Right hindlimb (tissue), 1 donor: ENCODE data around the gene AGAP1.

Experiments
- DNase-seq: peaks from one replicate; pipeline ENCODE4 v3.0.0-alpha.2; 2018

Gene AGAP1

GRCh38 chr2:235835810-235836209, 342.0 kb downstream of the AGAP1 start:
- no peak for DNase-seq

GRCh38 chr2:235836491-235836911, 342.7 kb downstream of the AGAP1 start:
- DNase-seq, result no peak

- DNase-seq, result no peak
These were observed 345.4 kb downstream of the AGAP1 start for GRCh38 chr2:235839226-235839625.

DNA sequence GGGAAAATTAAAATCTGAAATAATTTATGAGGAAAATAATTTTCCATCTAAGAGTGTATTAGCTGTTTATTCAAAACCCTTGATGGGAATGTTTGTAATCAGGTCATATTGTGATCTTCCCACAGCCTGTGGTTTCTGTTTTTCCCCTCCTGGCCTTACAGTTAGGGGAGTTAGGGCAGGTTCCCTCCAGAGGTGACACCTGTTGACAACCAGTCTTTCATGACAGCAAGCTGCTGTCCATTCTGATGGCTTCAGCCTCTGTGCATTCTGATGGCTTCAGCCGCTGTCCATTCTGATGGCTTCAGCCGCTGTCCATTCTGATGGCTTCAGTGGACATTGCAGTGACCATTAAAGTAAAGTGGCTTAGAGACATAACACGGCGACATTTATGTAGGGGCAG, 346.1 kb downstream of the AGAP1 start:
- no peak for DNase-seq

DNA sequence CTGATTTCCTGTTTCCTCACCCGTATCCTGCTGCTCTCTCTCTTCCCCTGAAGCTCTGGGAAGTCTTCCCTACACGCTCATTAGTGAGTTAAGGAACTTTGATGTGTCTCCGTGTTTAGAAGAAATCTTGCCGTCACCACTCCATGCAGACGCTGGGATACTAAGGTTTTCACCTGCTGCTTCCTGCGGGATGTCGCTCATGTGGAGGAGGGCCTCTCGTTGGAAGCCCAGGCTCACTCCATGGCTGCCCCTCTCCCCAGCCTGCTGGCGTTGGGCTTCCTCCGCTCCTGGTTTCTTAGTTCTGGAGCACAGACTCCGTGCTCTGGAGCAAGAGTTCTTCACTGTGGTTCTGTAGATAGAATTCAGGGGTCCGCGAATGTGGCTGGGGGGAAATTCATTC, 348.0 kb downstream of the AGAP1 start:
- DNase-seq, result no peak

- DNase-seq, result no peak
These were observed 349.1 kb downstream of the AGAP1 start for GRCh38 chr2:235842941-235843340.

- DNase-seq, result no peak
These were observed 349.9 kb downstream of the AGAP1 start for GRCh38 chr2:235843591-235844395.

DNA sequence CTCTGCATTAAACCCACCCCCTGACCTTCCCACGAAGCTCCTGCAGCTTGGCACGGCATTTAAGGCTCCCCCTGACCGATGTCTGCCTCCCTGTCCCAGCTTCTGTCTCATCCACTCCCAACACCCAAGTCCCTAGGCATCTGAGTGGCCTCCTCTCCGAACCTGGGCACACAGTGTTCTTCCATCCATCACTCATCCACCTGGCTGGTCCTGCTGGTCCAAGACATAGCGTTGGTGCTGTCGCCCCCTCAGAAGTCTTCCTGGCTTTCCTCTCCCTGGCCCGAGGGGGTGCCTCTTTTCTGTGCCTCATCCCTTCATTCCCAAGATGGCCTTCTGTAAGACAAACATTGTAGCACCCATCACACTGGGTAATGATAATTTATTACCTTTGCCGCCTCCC, 350.7 kb downstream of the AGAP1 start:
- no peak for DNase-seq

GRCh38 chr2:235845245-235845644, 351.4 kb downstream of the AGAP1 start:
- no peak for DNase-seq

GRCh38 chr2:235847576-235847975, 353.7 kb downstream of the AGAP1 start:
- no peak for DNase-seq

- DNase-seq, result no peak
These were observed 354.2 kb downstream of the AGAP1 start for GRCh38 chr2:235848055-235848454.

- no peak for DNase-seq
These were observed 355.1 kb downstream of the AGAP1 start for GRCh38 chr2:235848946-235849345.

DNA sequence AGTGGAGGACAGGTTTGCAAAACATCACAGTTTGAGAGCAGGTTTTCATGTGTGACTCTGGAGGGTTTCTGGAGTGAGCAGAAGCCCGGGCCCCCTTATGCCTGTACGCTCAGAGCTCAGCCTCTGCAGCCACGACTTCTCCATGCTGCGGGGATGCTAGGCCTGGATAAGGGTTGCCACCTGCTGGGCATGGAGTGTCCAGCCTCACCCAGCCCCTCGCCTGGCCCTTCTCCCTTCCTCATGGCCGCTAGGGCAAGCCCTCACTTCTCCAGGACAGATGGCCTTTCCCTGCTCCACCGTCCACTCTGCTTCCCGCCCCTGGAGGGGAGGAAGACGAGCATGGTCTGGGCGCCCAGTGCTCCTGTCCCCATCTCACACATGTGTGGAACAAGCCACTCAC, 355.6 kb downstream of the AGAP1 start:
- DNase-seq, result no peak

DNA sequence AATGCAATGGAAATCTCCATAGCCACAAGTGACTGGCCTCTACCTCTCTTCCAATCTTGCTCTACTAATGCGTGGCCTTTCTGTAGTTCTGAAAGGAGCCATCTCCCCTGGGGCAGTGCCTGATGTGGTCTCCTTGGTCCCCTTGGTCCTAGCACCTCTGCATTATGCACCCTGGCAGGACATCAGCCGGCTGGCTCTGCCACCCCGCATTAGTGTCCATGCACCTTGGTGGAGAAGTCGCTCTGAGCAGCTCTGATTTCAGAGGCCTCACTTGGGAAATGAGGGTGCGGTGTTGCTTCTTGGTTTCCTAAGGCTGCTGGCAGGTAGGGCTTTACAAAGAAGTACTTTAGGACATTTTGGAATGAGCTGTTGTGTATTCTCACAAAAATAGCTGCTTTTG, 356.4 kb downstream of the AGAP1 start:
- no peak for DNase-seq

DNA sequence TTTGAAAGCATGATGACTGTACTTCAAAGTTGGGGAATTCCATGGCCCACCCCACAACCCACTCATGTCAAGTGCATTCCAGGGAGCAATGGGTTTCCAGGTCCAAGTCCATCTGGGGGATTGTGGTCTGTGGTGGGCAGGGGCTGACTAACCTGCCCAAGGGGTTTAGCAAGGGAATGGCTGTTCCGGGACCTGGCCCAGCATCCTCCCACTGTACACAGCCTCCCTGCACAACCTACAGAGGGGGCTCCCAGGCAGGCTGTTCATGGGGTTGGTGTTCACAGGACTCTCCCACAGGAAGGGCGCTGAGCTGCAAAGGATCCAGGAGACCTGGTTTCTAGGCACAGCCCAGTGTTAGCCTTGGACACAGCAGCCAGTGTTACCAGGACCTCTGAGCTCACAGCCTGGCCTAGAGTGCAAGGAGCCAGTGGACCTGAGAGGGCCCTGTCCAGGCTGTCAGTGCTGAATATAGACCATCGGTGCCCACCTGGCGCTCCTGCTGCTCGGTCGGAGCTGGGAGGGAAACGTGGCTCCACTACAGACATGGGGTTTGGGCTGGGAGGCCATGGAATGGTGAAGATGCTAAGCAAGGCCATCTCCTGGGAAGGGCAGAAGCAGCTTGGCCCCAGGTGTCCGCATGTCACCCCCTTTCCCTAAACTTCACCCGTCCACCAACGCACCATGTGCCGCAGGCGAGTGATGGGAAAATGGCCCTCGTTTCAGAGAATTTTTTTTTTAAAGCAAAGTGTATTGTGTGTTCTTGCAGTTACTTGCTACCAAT, 357.1 kb downstream of the AGAP1 start:
- no peak for DNase-seq

DNA sequence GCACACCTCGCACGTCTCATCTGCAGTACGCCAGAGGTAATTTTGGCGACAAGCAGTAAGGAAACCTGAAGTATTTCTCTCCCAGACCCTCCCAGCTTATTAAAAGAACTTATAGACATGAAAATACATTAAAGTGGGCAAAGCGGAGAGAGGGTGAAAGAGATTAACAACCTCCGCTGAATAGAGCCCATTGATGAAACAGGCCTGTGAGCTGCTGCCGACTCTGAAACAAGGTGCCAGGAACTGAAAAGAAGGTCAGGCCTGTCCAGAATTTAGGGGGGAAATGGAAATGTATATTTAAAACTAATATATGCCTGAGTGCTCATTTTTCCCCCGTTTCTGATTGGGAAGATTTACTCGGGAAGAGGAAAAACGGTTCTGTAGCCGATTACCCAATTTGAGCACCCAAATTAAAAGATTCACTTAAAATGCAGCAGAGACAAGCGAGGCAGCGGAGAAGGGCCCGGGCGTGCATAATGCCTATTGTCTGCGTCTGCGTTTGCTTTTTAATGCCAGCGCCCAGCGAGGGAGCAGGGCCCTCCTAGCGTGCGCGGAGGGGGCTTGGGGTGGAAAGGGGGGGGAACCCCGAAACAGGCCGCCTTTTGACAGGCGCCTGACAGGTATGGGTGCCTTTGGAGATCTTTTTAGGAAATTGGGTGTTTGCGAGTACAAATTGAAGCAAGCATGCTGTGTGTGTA, 358.1 kb downstream of the AGAP1 start:
- no peak for DNase-seq

DNA sequence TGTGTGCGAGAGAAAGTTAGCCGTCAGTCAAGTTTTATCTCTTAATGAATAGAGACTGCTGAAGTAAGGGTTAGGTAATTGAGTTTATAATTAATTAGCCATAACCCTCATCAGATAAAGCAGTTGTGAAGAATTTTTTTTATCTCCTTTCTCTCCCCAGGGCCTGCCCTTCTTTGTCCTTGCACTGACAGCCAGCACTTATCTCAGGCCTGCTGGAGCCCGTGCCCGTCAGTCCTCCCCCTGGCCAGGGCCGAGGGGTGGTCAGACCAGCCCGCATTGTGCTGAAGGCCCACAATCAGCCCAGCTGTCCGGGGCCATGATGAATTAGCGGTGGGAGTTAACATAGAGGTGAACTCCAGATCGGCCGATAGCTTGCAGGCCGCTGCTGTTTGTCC, 358.7 kb downstream of the AGAP1 start:
- DNase-seq, result no peak

- no peak for DNase-seq
These were observed 360.4 kb downstream of the AGAP1 start for GRCh38 chr2:235854276-235854675.

GRCh38 chr2:235855011-235855410, 361.2 kb downstream of the AGAP1 start:
- no peak for DNase-seq

DNA sequence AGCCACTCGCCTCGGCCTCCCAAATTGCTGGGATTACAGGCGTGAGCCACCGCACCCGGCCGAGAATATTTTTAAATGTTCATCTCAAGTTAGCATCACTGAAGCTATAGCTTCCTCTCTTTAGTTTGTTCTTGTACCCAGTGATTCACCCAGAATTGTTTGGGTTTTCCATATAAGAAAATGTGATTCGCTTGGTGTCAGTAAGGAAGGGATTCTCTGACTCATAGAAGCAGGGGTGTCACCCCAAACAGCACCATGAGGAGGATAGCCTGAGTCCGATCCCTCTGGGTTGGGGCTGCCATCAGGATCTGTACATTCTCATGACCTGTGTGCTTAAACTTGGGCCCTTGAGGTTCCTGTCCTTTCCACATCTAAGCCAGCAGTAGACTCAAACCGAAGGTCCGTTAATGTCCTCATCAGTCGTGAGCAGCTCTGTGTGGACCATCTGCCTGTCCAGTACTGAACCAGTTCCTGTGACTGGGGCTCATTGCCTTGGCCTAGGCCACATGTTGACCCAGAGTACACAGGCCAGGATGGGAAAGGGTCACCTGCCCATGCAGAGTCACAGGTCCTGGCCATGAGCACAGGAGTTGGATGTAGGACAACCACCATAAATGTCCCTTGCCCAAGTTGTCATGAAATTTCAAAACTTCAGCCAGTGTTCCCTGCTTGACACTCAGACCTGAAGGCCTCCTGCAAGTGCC, 362.5 kb downstream of the AGAP1 start:
- no peak for DNase-seq

DNA sequence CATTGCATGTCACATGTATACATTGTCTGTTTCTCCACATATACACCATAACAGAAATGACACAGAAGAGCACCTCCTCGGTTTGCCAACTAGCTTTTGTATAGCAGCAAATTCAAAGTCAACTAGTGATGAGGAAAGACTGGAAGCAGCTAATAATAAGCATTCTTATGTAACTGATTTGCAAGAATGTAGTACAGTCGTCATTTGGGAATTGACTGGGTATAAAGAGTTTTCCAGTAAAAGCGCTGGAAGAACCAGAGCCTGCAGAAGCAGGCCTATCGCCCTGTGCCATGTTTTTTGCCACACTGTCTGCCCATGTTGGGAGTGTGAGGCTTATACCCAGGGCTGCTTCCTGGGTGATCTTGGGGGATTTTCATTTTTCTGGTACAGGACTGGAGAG, 363.8 kb downstream of the AGAP1 start:
- no peak for DNase-seq

DNA sequence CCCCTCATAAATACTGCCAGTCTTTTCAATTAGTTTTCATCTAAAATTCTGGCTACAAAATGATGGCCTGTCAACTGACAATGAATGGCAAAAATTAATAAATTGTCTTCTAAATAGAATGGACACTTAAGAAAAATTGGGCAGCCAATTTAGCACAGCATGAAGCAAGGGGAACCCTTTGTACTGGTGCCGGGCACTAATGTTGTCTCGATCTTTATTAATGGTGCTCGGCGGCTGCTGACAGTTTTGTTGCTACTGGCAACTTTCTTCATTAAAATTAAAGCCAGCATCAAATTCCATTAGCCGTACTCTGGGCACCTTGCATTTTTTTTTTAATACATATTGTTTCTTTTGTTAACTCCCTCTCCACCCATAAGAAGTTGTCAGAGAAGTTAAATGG, 365.0 kb downstream of the AGAP1 start:
- no peak for DNase-seq

DNA sequence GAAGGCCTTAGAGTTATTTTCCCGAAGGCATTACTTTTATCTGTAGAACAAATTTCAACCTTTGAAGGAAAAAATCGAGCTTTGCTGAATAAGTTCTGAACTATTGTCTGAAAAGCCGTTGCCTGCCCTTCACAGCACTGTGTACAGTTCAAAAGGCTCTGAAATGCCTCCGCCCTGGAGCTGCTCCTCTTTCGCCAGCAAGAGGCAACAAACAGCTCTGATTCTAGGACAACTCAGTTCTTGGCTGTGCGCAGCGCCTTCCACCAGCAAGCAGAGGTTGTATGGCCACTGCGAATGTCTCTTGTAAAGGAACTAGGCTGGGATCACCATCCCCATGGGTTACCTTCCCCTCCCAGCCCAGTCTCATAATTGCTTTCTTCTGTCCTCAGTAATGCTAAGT, 365.8 kb downstream of the AGAP1 start:
- no peak for DNase-seq
